ENCODE data around the gene PMS2. TPM values are rescaled to one million over a fixed set of nuclear protein-coding genes. Genes with fewer than 3 reads are reported as not detected.

Gene PMS2
- total and polyA plus RNA-seq, 9 of the 15 experiments (the other 6 are each of a cell fraction or from before 2014, with no cell fraction given), result 4.9 to 27.6 (median 16.5) TPM

DNA sequence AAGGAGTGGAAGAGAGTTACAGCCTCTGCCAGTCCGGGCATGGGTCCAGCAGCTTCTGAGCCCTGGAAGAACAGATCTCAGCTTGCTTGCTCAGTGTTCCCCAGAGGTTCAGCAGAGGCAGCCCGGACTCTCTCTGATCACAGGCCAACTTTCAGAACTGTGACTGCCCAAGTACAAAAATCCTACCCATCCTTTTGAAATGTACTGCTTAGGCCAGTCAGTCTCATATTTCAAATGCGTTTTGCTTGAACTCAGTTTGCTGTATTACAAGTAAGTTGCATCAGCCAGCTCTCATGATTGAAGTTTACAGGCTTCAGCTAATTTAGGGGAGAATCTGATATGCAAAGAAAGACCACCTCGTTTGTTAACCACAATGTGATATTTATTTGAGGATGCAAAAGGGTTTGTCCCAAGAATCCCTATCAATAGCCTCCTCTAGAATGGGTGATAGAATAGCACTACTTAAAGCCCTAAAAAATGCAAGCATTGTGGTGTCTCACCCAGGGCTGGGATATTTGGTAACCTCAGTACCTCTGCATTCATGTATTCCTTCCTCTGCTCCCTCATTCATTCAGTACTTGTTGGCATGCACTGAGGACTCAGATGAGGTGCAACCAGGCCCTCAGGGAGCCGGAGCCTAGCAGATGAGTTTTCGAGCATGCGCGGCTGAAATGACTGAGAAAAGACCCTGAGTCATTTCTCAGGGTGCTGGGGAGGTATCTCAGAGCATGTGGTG, 7.2 kb upstream of the PMS2 start (continued):
- TF ChIP-seq SAFB (IDR thresholded peaks at IDR 0.05; ENCODE audit: borderline replicate concordance, low read depth, low read length) (no peak), ZEB2 (IDR thresholded peaks at IDR 0.05) (no peak), MTA3 (IDR thresholded peaks at IDR 0.05; ENCODE audit: borderline replicate concordance) (peak; percentile 66; the same call in 1 of the 2 replicates), KAT2B (IDR thresholded peaks at IDR 0.05; ENCODE audit: low read depth, low read length) (no peak), ZNF217 (CRISPR knock-in tag; IDR thresholded peaks at IDR 0.05) (no peak), BCL6 (CRISPR knock-in tag; IDR thresholded peaks at IDR 0.05) (peak; percentile 26), SMAD4 (CRISPR knock-in tag; conservative IDR thresholded peaks at IDR 0.05) (peak; percentile 83), SIN3A (IDR thresholded peaks at IDR 0.05; ENCODE audit: borderline replicate concordance in 2 of 2, control insufficient read depth in 1 of 2, low read depth in 2 of 2, low read length in 2 of 2) (no peak), IFI16 (CRISPR knock-in tag; IDR thresholded peaks at IDR 0.05) (peak; percentile 69; the same call in 1 of the 2 replicates), CXXC5 (CRISPR knock-in tag; IDR thresholded peaks at IDR 0.05) (peak; percentile 48), TEAD4 (IDR thresholded peaks at IDR 0.05; ENCODE audit: low read length) (no peak), TEAD4 (CRISPR knock-in tag; IDR thresholded peaks at IDR 0.05; ENCODE audit: borderline replicate concordance) (no peak), LARP7 (IDR thresholded peaks at IDR 0.05) (no peak), ZBED1 (IDR thresholded peaks at IDR 0.05) (no peak), DACH1 (IDR thresholded peaks at IDR 0.05; ENCODE audit: partially characterized antibody) (no peak), XRCC4 (IDR thresholded peaks at IDR 0.05; ENCODE audit: extremely low read depth, insufficient read depth, insufficient read length) (no peak), STAT5A (IDR thresholded peaks at IDR 0.05; ENCODE audit: borderline replicate concordance, low read length) (no peak), CEBPG (CRISPR knock-in tag; IDR thresholded peaks at IDR 0.05) (peak; percentile 98), CEBPG (tag; conservative IDR thresholded peaks at IDR 0.05 in 1 of 2, IDR thresholded peaks at IDR 0.05 in 1 of 2) (peak; percentile 88 to 99)
- TF ChIP-seq, protein P1, sequence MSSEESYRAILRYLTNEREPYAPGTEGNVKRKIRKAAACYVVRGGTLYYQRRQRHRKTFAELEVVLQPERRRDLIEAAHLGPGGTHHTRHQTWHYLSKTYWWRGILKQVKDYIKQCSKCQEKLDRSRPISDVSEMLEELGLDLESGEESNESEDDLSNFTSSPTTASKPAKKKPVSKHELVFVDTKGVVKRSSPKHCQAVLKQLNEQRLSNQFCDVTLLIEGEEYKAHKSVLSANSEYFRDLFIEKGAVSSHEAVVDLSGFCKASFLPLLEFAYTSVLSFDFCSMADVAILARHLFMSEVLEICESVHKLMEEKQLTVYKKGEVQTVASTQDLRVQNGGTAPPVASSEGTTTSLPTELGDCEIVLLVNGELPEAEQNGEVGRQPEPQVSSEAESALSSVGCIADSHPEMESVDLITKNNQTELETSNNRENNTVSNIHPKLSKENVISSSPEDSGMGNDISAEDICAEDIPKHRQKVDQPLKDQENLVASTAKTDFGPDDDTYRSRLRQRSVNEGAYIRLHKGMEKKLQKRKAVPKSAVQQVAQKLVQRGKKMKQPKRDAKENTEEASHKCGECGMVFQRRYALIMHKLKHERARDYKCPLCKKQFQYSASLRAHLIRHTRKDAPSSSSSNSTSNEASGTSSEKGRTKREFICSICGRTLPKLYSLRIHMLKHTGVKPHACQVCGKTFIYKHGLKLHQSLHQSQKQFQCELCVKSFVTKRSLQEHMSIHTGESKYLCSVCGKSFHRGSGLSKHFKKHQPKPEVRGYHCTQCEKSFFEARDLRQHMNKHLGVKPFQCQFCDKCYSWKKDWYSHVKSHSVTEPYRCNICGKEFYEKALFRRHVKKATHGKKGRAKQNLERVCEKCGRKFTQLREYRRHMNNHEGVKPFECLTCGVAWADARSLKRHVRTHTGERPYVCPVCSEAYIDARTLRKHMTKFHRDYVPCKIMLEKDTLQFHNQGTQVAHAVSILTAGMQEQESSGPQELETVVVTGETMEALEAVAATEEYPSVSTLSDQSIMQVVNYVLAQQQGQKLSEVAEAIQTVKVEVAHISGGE (CRISPR knock-in tag; IDR thresholded peaks at IDR 0.05), result no peak
- TF ChIP-seq, protein P2, sequence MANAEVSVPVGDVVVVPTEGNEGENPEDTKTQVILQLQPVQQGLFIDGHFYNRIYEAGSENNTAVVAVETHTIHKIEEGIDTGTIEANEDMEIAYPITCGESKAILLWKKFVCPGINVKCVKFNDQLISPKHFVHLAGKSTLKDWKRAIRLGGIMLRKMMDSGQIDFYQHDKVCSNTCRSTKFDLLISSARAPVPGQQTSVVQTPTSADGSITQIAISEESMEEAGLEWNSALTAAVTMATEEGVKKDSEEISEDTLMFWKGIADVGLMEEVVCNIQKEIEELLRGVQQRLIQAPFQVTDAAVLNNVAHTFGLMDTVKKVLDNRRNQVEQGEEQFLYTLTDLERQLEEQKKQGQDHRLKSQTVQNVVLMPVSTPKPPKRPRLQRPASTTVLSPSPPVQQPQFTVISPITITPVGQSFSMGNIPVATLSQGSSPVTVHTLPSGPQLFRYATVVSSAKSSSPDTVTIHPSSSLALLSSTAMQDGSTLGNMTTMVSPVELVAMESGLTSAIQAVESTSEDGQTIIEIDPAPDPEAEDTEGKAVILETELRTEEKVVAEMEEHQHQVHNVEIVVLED (CRISPR knock-in tag; IDR thresholded peaks at IDR 0.05), result no peak
- TF ChIP-seq, protein P3, sequence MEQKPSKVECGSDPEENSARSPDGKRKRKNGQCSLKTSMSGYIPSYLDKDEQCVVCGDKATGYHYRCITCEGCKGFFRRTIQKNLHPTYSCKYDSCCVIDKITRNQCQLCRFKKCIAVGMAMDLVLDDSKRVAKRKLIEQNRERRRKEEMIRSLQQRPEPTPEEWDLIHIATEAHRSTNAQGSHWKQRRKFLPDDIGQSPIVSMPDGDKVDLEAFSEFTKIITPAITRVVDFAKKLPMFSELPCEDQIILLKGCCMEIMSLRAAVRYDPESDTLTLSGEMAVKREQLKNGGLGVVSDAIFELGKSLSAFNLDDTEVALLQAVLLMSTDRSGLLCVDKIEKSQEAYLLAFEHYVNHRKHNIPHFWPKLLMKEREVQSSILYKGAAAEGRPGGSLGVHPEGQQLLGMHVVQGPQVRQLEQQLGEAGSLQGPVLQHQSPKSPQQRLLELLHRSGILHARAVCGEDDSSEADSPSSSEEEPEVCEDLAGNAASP (IDR thresholded peaks at IDR 0.05), result no peak
